K562 (cell line): Measurements from ENCODE around the gene CDHR1.

Experiments
- RBBP5 ChIP-seq: fragments of 200-600 bp; sonication (generic); IDR thresholded peaks from 2 replicates; pipeline ENCODE4 v1.6.1; 2012; ENCODE audit warnings: borderline replicate concordance, mild to moderate bottlenecking, low read length, control low read depth, inconsistent platforms; ENCODE audit not compliant: insufficient read depth, poor library complexity, severe bottlenecking
- ZNF512 ChIP-seq: IDR thresholded peaks from 2 replicates; pipeline ENCODE4 v1.6.1; 2016; ENCODE audit warnings: missing genetic modification characterization, missing compliant biosample characterization

DNA sequence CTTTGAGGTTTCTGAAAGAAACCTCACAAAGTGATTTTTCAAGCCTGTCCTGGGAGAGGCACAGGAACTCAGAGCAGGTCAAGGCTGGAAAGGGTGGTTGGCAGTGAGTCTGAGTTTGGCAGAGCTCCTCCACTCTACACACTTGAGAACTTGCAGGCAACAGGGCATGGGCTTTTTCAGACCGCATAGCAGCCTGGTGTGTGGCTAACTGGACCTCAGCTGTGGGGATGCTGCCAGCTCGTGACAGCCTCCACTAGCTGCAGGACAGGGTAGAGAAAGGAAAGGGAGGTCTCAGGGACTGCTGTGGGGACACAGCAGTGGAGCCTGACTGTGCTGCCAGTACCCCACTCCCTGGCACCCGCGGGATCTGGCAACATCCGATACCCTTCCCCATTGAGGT is 2.6 kb downstream of the CDHR1 start:
- TF ChIP-seq RBBP5 (no peak), ZNF512 (no peak)
